K562 (cell line): ENCODE results near the gene STON2. TPM values are rescaled to one million over a fixed set of nuclear protein-coding genes. Genes with fewer than 3 reads are reported as not detected.

Experiments used
- ATAC-seq: fragments of 200-7000 bp; cut with Tn5 transposase; 3 replicates; pipeline ENCODE4 v1.9.1; 2020; ENCODE audit warnings: moderate library complexity
- BruUV-seq: library from RNA; stranded (reverse); fragments of 400-500 nt; replicated peaks from 2 replicates; lab custom pipeline; 2021; lab: Mats Ljungman, UMichigan
- CTCF ChIA-PET: fragments of 300-600 bp; formaldehyde crosslinking; extraction: SDS; loops from one replicate; lab custom pipeline; 2021; ENCODE audit warnings: low intra/inter-chr PET ratio; lab: Yijun Ruan, JAX
- POLR2A ChIA-PET: fragments of 300-600, 350-650 bp; sonication (Branson Sonifier 250); formaldehyde crosslinking; extraction: SDS; loops from one replicate; lab custom pipeline; 2021; ENCODE audit warnings: antibody characterized with exemption, inconsistent platforms; lab: Yijun Ruan, JAX
- DNase-seq, 4 experiments: peaks; one replicate each; pipeline versions ENCODE4 v3.0.0 to v3.0.0-alpha.2; 2011 to 2018; ENCODE audit warnings: low spot score in 3 of 4, mixed read lengths in 3 of 4; ENCODE audit errors: extremely low read depth in 1 of 4
- FAIRE-seq: peaks from 2 replicates; lab custom pipeline; 2011; peaks lifted over from hg19 to GRCh38; lab: Jason Lieb, UNC
- H2AFZ ChIP-seq: 2 replicates; pipeline ENCODE4 v1.6.0; 2011; ENCODE audit warnings: low read depth, low read length, control low read depth, inconsistent platforms
- H3K27ac ChIP-seq: fragments of 200-600 bp; 3 replicates; pipeline ENCODE4 v1.8.0; 2011; ENCODE audit warnings: low read depth, mild to moderate bottlenecking, control low read depth, inconsistent platforms, low read length, moderate library complexity, mixed read lengths; ENCODE audit errors: extremely low read depth
- H3K27me3 ChIP-seq, 2 experiments: fragments of 300-600 bp in 1 of 2; 2 replicates in 1 of 2; 3 replicates in 1 of 2; pipeline versions ENCODE4 v1.6.0 to v1.8.0; 2011; ENCODE audit warnings: inconsistent platforms in 2 of 2, low read length in 2 of 2, mild to moderate bottlenecking in 1 of 2, mixed read lengths in 1 of 2, moderate library complexity in 1 of 2; ENCODE audit not compliant: control insufficient read depth in 2 of 2, insufficient read depth in 2 of 2
- H3K36me3 ChIP-seq: fragments of 300-600 bp; 3 replicates; pipeline ENCODE4 v1.8.0; 2011; ENCODE audit warnings: mild to moderate bottlenecking, low read length, inconsistent platforms; ENCODE audit not compliant: control insufficient read depth, insufficient read depth
- H3K4me1 ChIP-seq, 2 experiments: fragments of 200-600 bp in 1 of 2; replicated peaks in 1 of 2; 2 replicates in 1 of 2; 3 replicates in 1 of 2; pipeline versions ENCODE4 v1.5.1 to v1.8.0; 2011; ENCODE audit warnings: inconsistent platforms in 2 of 2, low read length in 2 of 2, mild to moderate bottlenecking in 1 of 2, mixed read lengths in 1 of 2, moderate library complexity in 1 of 2; ENCODE audit not compliant: control insufficient read depth in 2 of 2, insufficient read depth in 2 of 2
- H3K4me2 ChIP-seq: 2 replicates; pipeline ENCODE4 v1.6.1; 2011; ENCODE audit warnings: low read length, control low read depth, inconsistent platforms, mixed read lengths; ENCODE audit not compliant: insufficient read depth
- H3K4me3 ChIP-seq: fragments of 200-600 bp; sonication (generic), shearing (Covaris generic); 2 replicates; pipeline ENCODE4 v1.5.1; 2016; ENCODE audit warnings: control low read depth, inconsistent platforms
- H3K79me2 ChIP-seq: fragments of 200-600 bp; 3 replicates; pipeline ENCODE4 v1.8.0; 2011; ENCODE audit warnings: low read length, inconsistent platforms; ENCODE audit not compliant: control insufficient read depth, insufficient read depth
- H3K9ac ChIP-seq, 2 experiments: 2 replicates each; pipeline versions ENCODE4 v1.6.0 to v1.6.1; 2011; ENCODE audit warnings: low read depth in 2 of 2, low read length in 2 of 2, control low read depth in 1 of 2, inconsistent platforms in 1 of 2, mild to moderate bottlenecking in 1 of 2, mixed read lengths in 1 of 2; ENCODE audit not compliant: insufficient read depth in 1 of 2
- H3K9me1 ChIP-seq: one replicate; pipeline ENCODE4 v1.6.0; 2011; ENCODE audit warnings: inconsistent platforms, mild to moderate bottlenecking, low read length, moderate library complexity; ENCODE audit not compliant: control insufficient read depth, insufficient read depth
- H3K9me3 ChIP-seq: replicated peaks from 2 replicates; pipeline ENCODE4 v1.5.1; 2011; ENCODE audit warnings: low read depth, low read length, inconsistent platforms; ENCODE audit not compliant: control insufficient read depth, insufficient read depth
- H4K20me1 ChIP-seq: replicated peaks from 2 replicates; pipeline ENCODE4 v1.6.1; 2011; ENCODE audit warnings: low read length, inconsistent platforms, mixed read lengths; ENCODE audit not compliant: control insufficient read depth, insufficient read depth
- CEBPG ChIP-seq, 3 experiments: fragments of 200-800 bp in 1 of 3; sonication (Bioruptor generic) in 1 of 3; sonication (generic) in 1 of 3; formaldehyde crosslinking in 1 of 3; IDR thresholded peaks in 2 of 3; conservative IDR thresholded peaks in 1 of 3; 2 replicates each; pipeline versions ENCODE4 v1.6.1 to v1.8.0; 2016 to 2022; ENCODE audit warnings: missing compliant biosample characterization in 2 of 3, missing genetic modification characterization in 2 of 3, mild to moderate bottlenecking in 1 of 3, missing genetic modification reagents in 1 of 3
- ESRRA ChIP-seq: fragments of 450-650 bp; IDR thresholded peaks from 2 replicates; pipeline ENCODE4 v1.6.1; 2014; ENCODE audit warnings: low read depth, mild to moderate bottlenecking, moderate library complexity, borderline replicate concordance
- FOSL1 ChIP-seq: fragments of 200-800 bp; sonication (Bioruptor generic); conservative IDR thresholded peaks from 2 replicates; pipeline ENCODE4 v1.6.1; 2016; ENCODE audit warnings: missing genetic modification characterization, missing compliant biosample characterization
- GTF2A2 ChIP-seq: IDR thresholded peaks from 2 replicates; pipeline ENCODE4 v1.6.1; 2016; ENCODE audit warnings: mild to moderate bottlenecking, missing genetic modification characterization, missing compliant biosample characterization
- KHSRP ChIP-seq: fragments of 450-650 bp; IDR thresholded peaks from 2 replicates; pipeline ENCODE4 v1.6.1; 2017
- KLF1 ChIP-seq: fragments of 450-650 bp; IDR thresholded peaks from 2 replicates; pipeline ENCODE4 v1.6.1; 2016; ENCODE audit warnings: missing genetic modification characterization, missing compliant biosample characterization
- LARP7 ChIP-seq: fragments of 450-650 bp; IDR thresholded peaks from 2 replicates; pipeline ENCODE4 v1.6.1; 2016
- MEF2A ChIP-seq: IDR thresholded peaks from 2 replicates; pipeline ENCODE4 v1.6.1; 2011; ENCODE audit warnings: low read depth, mild to moderate bottlenecking, low read length, moderate library complexity; ENCODE audit not compliant: control insufficient read depth
- NBN ChIP-seq: fragments of 450-650 bp; IDR thresholded peaks from 2 replicates; pipeline ENCODE4 v1.6.1; 2016; ENCODE audit warnings: low read depth, mild to moderate bottlenecking
- TAF1 ChIP-seq: IDR thresholded peaks from 2 replicates; pipeline ENCODE4 v1.6.1; 2011; ENCODE audit warnings: mild to moderate bottlenecking, low read length, moderate library complexity; ENCODE audit not compliant: insufficient read depth, control insufficient read depth, severe bottlenecking; ENCODE audit errors: extremely low read depth
- TFAM ChIP-seq: fragments of 250-450 bp; sonication (Bioruptor Pico); conservative IDR thresholded peaks from 2 replicates; pipeline ENCODE4 v1.5.0; 2021; ENCODE audit warnings: mild to moderate bottlenecking, moderate library complexity
- ZBED1 ChIP-seq: IDR thresholded peaks from 2 replicates; pipeline ENCODE4 v1.6.1; 2014
- ZNF217 ChIP-seq: sonication (generic); formaldehyde crosslinking; IDR thresholded peaks from 2 replicates; pipeline ENCODE4 v1.8.0; 2022; ENCODE audit warnings: mild to moderate bottlenecking, missing genetic modification reagents
- WGBS: fragments of 100-300 bp; shearing (Covaris generic); methylation state at CpG from one replicate; pipeline ENCODE4 v1.1.6; 2016; ENCODE audit warnings: low coverage, mixed read lengths; ENCODE audit not compliant: insufficient coverage; ENCODE audit errors: missing lambda C conversion rate; 5-methylcytosine and 5-hydroxymethylcytosine counted together
- in situ Hi-C: fragments of 300-500 bp; cut with MboI; formaldehyde crosslinking; loops from 4 replicates; pipeline ENCODE4 v1.15.0; 2018; ENCODE audit warnings: inconsistent platforms, mixed read lengths
- intact Hi-C: fragments of 100-400 bp; cut with micrococcal nuclease; formaldehyde crosslinking; loops from 2 replicates; pipeline ENCODE4 v1.14.2; 2022
- polyA plus RNA-seq, 8 experiments: library from polyadenylated mRNA; depleted of rRNA in 4 of 8; stranded (reverse) in 5 of 8; unstranded in 3 of 8; fragments of >200 nt; fragmentation: Nextera tagmentation in 2 of 8; fragmentation: Illumina TruSeq in 1 of 8; extraction: Ambion mirVana in 2 of 8; extraction: Trizol in 1 of 8; gene quantifications; 2 replicates each; pipeline versions ENCODE4 v1.2.1 to v1.2.3, GENCODE V29; 2011 to 2014; ENCODE audit warnings: inconsistent platforms in 1 of 8, missing spikeins in 1 of 8
- total RNA-seq, 7 experiments: library from RNA; depleted of rRNA in 6 of 7; stranded (reverse); fragments of >200 nt in 6 of 7; fragmentation: Illumina TruSeq in 2 of 7; extraction: Trizol in 2 of 7; gene quantifications; 2 replicates each; pipeline versions ENCODE4 v1.2.1 to v1.2.3, GENCODE V29; 2011 to 2021; ENCODE audit warnings: low replicate concordance in 1 of 7
- TF ChIP-seq, protein P1 (sequence below): IDR thresholded peaks from 2 replicates; pipeline ENCODE4 v1.6.1; 2014; ENCODE audit warnings: antibody characterized with exemption
- TF ChIP-seq, protein P2 (sequence below): fragments of 450-650 bp; IDR thresholded peaks from 2 replicates; pipeline ENCODE4 v1.6.1; 2018; ENCODE audit not compliant: partially characterized antibody
- TF ChIP-seq, protein P3 (sequence below): sonication (generic); formaldehyde crosslinking; IDR thresholded peaks from 2 replicates; pipeline ENCODE4 v1.9.0; 2022; ENCODE audit warnings: mild to moderate bottlenecking, missing genetic modification reagents

Gene STON2
- total and polyA plus RNA-seq, 9 of the 15 experiments (the other 6 are each of a cell fraction or from before 2014, with no cell fraction given) = 7.8 to 99.3 (median 53.5) TPM

DNA sequence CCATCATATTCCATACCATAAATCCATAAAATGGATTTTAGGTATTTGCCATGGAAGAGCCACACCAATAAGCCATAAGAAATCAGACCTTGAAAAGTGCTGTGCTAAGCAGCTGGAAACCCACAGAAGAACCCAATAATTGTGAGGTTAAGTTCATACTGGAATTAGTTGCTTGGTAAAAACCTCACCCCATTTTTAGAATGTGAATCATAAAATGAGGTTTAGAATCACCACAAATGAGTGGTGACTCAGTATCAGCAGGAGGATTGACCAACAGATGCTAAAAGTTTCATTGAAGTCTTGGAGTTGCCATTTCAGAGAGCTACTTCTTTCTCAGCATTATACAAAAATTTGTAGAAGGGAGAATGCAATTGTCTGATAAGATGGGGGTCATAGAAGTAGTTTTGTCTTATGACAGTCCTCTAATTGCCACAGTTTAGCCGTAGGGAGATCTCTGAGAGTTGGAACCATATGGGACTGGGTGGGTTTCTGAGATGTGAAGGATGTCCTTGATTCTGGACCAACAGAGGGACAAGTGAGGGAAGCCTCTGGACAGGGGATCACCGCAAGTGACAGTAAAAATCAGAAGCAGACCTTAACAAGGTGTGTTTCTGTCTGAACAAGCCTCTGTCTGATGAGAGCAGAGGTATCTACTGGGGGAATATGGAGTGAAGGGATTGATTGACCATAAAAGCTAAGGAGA, 1.4 kb upstream of the STON2 start:
- Histone ChIP-seq H3K79me2 (peaks cover 82% of the 10 kb centered on the region), H3K9me3 (no peaks in the 10 kb centered on the region), H3K27me3 (no peaks in the 10 kb centered on the region), H3K4me2 (peak overlapping the region; percentile 25; the same call in 1 of the 2 replicates), H4K20me1 (peaks cover 23% of the 10 kb centered on the region), H3K36me3 (peaks cover 43% of the 10 kb centered on the region), H3K9ac (no peak overlapping the region; a peak in 1 of 4 replicates), H2AFZ (no peak overlapping the region), H3K4me1 (peaks cover 4 to 42% of the 10 kb centered on the region in 2 experiments), H3K4me3 (no peak overlapping the region), H3K9me1 (peaks cover 13% of the 10 kb centered on the region), H3K27ac (peak overlapping the region; percentile 81; the same call in 2 of the 3 replicates)
- in situ Hi-C loops = no loop called here
- DNase-seq (peak in 1 of 4 experiments; percentile 24), ATAC-seq (no peak; the same call in 2 of the 3 replicates), FAIRE-seq (peak; percentile 19)
- intact Hi-C loops = loop anchor here (2.0 to 5.0 kb wide), 2 partner anchors 25 to 51 kb away; no protein-coding TSS in a partner anchor
- WGBS = 6% methylated on average over 2 of the region's 2 CpGs
- ChIA-PET CTCF (no interaction called here), POLR2A (interaction anchor here (0.6 to 1.8 kb wide), 7 partner anchors 11 to 183 kb away, joined by 3 to 7 read pairs (median 4); no protein-coding TSS in a partner anchor)
- BruUV-seq = no TSS peak
- no peak for TF ChIP-seq LARP7
- TF ChIP-seq TAF1 = no peak
- TF ChIP-seq KLF1 (tag) = no peak
- TF ChIP-seq, protein P1, sequence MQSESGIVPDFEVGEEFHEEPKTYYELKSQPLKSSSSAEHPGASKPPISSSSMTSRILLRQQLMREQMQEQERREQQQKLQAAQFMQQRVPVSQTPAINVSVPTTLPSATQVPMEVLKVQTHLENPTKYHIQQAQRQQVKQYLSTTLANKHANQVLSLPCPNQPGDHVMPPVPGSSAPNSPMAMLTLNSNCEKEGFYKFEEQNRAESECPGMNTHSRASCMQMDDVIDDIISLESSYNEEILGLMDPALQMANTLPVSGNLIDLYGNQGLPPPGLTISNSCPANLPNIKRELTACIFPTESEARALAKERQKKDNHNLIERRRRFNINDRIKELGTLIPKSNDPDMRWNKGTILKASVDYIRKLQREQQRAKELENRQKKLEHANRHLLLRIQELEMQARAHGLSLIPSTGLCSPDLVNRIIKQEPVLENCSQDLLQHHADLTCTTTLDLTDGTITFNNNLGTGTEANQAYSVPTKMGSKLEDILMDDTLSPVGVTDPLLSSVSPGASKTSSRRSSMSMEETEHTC = 0 out of 2 replicates have a peak, but pooled peaks have one; percentile 30
- 0 out of 2 replicates have a peak, but pooled peaks have one; percentile 62 for TF ChIP-seq ESRRA
- TF ChIP-seq ZBED1 = no peak
- peak; percentile 94; the same call in 1 of the 2 replicates for TF ChIP-seq FOSL1 (tag)
- no peak for TF ChIP-seq CEBPG (CRISPR knock-in tag; IDR thresholded peaks at IDR 0.05)
- TF ChIP-seq CEBPG (tag; conservative IDR thresholded peaks at IDR 0.05 in 1 of 2, IDR thresholded peaks at IDR 0.05 in 1 of 2) = 0 out of 4 replicates have a peak, but pooled peaks of 1 of the 2 experiments have one; percentile 44
- TF ChIP-seq, protein P2, sequence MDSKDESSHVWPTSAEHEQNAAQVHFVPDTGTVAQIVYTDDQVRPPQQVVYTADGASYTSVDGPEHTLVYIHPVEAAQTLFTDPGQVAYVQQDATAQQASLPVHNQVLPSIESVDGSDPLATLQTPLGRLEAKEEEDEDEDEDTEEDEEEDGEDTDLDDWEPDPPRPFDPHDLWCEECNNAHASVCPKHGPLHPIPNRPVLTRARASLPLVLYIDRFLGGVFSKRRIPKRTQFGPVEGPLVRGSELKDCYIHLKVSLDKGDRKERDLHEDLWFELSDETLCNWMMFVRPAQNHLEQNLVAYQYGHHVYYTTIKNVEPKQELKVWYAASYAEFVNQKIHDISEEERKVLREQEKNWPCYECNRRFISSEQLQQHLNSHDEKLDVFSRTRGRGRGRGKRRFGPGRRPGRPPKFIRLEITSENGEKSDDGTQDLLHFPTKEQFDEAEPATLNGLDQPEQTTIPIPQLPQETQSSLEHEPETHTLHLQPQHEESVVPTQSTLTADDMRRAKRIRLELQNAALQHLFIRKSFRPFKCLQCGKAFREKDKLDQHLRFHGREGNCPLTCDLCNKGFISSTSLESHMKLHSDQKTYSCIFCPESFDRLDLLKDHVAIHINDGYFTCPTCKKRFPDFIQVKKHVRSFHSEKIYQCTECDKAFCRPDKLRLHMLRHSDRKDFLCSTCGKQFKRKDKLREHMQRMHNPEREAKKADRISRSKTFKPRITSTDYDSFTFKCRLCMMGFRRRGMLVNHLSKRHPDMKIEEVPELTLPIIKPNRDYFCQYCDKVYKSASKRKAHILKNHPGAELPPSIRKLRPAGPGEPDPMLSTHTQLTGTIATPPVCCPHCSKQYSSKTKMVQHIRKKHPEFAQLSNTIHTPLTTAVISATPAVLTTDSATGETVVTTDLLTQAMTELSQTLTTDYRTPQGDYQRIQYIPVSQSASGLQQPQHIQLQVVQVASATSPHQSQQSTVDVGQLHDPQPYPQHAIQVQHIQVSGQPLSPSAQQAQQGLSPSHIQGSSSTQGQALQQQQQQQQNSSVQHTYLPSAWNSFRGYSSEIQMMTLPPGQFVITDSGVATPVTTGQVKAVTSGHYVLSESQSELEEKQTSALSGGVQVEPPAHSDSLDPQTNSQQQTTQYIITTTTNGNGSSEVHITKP = peak; percentile 3
- TF ChIP-seq KHSRP = no peak
- 0 out of 2 replicates have a peak, but pooled peaks have one; percentile 56 for TF ChIP-seq MEF2A
- no peak for TF ChIP-seq TFAM
- TF ChIP-seq, protein P3, sequence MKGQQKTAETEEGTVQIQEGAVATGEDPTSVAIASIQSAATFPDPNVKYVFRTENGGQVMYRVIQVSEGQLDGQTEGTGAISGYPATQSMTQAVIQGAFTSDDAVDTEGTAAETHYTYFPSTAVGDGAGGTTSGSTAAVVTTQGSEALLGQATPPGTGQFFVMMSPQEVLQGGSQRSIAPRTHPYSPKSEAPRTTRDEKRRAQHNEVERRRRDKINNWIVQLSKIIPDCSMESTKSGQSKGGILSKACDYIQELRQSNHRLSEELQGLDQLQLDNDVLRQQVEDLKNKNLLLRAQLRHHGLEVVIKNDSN (CRISPR knock-in tag) = no peak
- no peak for TF ChIP-seq GTF2A2 (tag)
- TF ChIP-seq ZNF217 (CRISPR knock-in tag) = no peak
- TF ChIP-seq NBN = no peak
